ENCODE measurements around the gene ITSN1.

GRCh38 chr21:33751120-33751519 lies 108.8 kb downstream of the ITSN1 start:
- TF ChIP-seq POLR2AphosphoS5 (IDR thresholded peaks at IDR 0.05; ENCODE audit: low read depth, low read length), result no peak
- TF ChIP-seq SIN3A (IDR thresholded peaks at IDR 0.05; ENCODE audit: borderline replicate concordance, insufficient read depth, low read length), result no peak
- TF ChIP-seq TAF1 (IDR thresholded peaks at IDR 0.05; ENCODE audit: borderline replicate concordance, insufficient read depth, low read length), result no peak
- TF ChIP-seq REST (IDR thresholded peaks at IDR 0.05; ENCODE audit: insufficient read depth in 1 of 2, low read depth in 2 of 2, low read length in 2 of 2), result no peak
- TF ChIP-seq FOXP2 (optimal IDR thresholded peaks at IDR 0.05; ENCODE audit: borderline replicate concordance, extremely low read depth, extremely low read length, insufficient read depth), result no peak

Measured in PFSK-1 (cell line).